DMS53 (cell line): ENCODE data around the gene CHST10.
A peak's percentile ranks its signal among the peaks of the same experiment; 100 is the strongest.
"Not testable (repeated sequence)": the region's sequence is repeated elsewhere in the genome, so short reads cannot be mapped to it uniquely, and the experiment has no call there.

ENCODE experiments used
- DNase-seq: peaks from one replicate; lab custom pipeline; 2025; lab: John Stamatoyannopoulos, UW

The CHST10 gene

DNA sequence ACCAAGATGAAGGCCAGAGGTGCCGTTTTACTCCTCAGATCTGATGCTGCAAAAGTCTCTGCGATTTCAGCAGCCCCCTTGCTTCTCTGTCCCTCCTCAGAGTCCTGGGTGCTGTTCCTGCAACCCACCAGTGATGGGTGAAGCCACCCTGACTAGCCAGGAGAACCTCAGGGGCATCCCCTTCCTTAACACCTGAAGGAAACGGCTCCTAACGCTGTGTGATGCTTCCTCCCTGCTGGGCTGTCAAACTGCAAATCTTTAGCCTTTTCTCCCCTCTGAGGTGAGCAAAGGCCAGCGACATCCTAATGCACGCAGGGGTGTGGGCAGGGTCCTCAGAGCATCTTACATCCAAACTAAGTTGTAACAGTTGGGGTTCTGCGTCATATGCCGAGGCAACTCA lies 24.8 kb downstream of the CHST10 start:
- DNase-seq: no peak

DNA sequence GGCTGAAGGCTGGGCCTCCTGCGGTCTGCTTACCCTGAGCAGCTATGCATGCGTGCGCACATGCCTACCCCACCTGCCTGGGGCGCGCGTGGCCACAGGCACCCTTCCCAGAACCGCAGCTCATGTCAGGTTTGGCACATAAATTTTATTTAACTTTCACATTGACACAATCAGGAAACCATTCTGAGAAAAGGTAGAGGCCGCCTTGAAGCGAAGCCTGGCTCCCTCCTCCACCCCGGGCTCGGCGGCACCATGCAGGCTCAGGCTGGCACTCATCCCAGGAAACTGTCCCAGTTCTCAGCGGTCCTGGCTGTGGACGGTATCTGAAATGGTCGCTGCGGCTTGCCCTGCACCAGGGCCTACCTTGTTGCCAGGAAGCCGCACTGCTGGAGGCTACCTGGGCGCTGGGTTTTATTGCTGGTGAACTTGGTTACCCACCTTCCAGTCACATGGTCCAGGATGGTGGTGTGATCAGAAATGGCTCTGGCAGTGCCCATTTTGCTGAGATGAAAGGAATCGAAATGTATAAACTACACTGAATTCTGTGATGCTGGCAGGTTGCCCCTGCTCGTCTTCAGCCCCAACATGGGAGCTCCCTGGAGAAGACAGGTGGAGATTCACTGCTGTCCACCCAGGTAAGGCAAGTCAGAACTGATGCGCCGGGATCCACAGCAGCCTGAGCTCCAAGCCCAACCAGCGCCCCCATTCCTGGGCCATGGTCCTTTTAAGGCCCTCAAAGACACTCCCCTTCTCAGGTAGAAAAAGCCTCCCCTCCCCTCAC lies 25.5 kb downstream of the CHST10 start:
- no peak for DNase-seq

DNA sequence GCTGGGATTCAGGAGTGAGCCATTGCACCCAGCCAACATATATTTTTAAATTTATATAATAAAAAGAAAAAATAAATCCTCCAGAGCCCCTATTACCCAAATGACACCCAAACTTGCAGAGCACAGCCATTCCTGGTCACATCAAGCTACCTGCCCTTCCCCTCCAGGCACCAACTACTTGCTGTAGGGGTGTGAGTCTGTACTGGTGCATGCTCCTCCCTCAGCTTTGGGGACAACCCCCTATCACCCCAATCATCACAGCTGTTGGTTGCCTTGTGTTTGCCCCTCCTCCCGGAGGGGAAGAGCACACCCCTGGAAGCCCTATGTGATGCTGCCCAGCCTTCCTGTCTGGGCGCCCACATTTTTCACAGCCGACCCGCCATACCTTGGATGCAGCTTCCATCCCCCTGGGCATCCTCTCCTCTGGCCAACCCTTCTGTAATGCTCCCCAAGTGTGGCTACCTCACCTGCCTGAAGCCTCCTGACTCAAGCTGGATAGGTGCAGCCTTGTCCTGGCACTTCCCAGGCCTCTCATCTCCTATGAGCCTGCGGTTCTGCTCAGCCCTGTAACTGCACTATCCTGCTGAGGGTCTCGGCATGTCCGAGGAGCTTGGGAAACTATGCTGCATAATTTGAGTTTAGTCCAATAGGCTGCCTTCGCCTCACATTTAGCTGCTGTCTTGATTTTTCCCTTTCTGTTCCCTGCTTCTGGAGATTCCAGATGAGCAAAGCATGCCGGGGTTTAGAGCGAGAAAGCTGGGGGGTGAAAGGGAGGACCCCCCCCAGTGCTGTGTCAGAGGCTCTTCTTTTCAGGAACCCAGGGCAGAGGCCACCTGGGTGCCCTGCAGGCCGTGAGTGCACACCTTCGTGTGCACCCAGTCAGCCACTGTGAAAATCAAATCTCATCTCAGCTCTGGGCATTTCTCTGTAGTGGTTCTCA lies 27.2 kb downstream of the CHST10 start:
- no peak for DNase-seq

DNA sequence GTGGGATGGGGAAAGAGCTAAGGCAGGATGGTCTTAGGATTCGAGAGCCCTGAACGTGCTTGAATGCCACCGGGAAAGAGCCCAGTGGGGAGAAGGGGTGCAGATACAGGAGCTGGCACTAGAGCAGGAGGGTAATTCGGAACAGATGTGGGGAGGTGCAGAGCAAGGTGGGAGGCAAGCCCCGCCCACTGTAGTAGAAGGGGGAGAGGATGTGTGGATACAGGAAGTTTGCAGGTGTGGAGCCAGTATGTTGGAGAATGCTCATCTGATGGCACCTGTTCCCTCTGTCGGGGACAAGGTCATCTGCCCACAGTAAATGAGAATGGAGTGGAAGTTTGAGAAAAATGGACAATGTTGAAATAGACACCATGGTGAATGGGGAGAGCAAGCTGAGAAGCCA lies 28.8 kb downstream of the CHST10 start:
- DNase-seq: no peak

DNA sequence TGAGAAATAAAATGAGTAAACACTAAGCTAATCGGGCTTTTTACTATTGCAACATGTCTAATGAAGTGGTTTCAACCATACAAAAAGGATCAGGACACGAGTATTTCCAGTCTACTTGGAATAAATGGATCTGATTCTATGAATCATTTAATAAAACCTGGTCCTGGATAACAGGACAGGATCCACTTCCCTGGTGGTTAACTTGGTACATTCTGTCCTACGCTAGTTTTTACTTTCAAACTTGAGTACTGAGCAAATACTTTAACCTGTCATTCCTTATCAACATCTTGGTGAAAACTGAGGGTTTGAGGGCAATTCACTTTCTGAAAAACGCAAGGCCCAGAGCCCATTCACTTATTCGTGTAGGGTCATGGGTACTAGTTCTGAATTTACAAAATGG lies 33.5 kb downstream of the CHST10 start:
- no peak for DNase-seq

DNA sequence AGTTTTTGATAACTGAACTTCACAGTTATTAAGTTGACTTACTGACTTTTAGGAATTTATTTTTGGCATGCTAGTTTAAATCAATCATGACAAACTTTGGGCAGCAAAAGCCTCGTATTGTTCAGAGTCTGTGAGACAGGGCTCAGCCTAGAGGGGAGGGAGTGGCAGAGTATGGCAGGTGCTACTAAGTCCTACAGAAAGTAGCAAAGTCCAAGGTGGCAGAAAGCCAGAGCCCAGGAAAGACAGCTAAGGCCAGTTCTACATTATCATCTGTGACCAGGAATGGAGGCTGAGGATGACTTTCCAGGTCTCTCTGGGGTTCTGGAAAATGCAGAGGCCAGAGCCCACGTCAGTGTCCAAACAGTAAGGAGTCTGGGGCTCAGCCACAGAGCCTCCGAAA lies 34.2 kb downstream of the CHST10 start:
- peak; percentile 28 for DNase-seq

GRCh38 chr2:100381240-100381639 lies 36.2 kb downstream of the CHST10 start:
- peak; percentile 94 for DNase-seq

- no peak for DNase-seq
Measured at GRCh38 chr2:100380681-100381080, 36.8 kb downstream of the CHST10 start.

DNA sequence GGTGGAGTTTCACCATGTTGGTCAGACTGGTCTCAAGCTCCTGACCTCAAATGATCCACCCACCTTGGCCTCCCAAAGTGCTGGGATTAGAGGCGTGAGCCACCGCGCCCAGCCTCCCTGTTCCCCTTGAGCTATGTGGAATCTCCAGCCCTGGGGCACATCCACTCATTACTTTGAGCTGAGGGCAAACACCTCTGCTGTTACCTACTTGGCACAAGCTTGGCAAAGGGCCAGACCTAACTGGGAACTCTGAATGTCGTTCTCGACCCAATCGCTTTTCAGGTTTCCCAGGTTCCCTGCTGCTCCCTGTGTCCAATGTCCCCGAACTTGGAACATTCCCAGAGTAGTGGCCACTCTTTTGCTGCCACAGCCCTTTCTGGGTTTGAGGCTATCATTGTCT lies 40.6 kb downstream of the CHST10 start:
- no peak for DNase-seq

GRCh38 chr2:100367163-100367562 lies 50.3 kb downstream of the CHST10 start:
- no peak for DNase-seq

- DNase-seq: peak; percentile 71
Measured at GRCh38 chr2:100365434-100365833, 52.0 kb downstream of the CHST10 start.

DNA sequence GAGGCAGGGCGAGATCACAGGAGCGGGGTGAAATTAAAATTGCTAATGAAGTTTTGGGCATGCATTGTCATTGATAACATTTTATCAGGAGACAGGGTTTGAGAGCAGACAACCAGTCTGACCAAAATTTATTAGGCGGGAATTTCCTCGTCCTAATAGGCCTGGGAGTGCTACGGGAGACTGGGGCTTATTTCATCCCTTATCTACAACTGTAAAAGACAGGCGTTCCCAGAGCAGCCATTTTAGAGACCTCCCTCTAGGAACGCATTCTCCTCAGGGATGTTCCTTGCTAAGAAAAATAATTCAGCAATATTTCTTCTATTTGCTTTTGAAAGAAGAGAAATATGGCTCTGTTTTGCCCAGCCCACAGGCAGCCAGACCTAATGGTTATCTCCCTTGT lies 55.2 kb downstream of the CHST10 start:
- DNase-seq: peak; percentile 16

DNA sequence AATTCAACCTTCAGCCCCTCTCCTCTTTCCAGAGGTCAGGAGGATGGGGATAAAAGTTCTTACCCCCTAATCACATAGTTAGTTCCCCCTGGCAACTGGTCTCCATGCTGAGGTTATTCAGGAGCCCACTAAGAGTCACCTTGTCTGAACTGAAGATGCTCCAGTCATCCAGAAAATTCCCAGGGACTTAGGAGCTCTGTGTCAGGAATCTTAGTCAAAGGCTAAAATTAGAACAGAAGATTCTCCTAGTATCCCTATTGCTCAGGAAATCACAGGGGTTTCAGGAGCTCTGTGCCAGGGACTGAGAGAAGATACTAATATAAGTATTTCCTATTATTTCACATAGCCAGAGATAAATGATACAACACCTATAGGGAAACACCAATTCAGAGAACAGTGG lies 57.9 kb downstream of the CHST10 start:
- no peak for DNase-seq

DNA sequence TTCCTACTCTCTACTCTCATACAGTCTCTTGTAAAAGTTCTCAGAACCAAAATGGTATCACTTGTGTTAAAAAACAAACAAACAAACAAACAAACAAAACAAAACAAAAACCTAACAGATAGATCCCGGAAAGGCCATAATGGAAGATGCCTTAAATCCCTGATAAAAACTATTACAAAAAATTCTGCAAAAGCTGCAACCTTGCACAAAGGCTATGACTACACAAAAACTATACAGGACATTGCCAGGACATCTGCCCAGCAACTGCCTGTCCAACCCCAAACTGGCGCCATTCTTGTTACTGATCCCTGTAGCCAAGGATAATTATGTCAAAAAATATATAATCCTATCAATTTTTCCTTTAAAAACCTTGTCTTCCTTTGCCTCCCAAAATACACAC lies 58.9 kb downstream of the CHST10 start:
- DNase-seq: no peak

DNA sequence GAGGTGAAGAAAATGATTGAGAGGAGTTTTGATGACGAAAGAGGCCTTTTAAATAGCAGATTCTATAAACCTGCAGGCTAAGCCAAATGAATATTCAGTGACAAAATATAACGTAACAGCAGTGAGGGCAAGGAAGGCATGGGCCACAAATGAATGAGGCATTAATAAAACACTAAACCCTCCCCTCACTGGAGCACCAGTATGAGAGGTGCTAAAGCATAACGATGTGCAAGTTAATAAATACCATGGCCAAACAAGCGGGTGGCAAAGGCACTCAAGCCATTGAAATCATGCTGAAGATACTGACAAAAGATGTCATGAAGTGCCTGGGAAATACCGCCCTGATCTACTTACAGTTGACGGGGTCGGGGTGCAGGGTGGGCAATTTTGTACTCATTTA lies 64.9 kb downstream of the CHST10 start:
- no peak for DNase-seq

DNA sequence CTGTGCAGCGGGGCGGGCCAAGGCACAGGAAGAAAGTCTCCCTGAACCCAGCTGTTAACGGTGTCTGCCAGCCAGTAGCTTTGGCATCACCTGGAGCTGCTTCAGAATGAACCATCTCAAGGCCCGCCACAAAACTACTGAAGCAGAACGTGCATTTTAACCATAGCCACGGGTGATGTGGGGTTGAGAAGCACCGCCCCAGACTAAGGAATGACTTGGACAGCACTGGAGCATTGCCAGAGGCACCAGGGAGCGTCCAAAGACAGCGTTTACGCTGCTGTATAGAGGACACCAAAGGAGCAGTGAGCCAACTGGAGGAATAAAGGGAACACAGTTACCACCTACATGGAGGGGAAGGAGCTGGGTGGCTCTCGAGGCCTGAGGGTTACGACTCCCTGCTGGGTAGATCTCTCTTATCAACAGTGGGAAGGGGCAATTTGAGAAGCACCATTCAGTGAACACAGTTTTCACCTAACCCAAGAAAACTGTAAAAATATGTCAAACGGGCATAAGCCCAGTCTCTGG lies 66.7 kb downstream of the CHST10 start:
- no peak for DNase-seq

GRCh38 chr2:100345144-100345543 lies 72.3 kb downstream of the CHST10 start:
- not testable (repeated sequence) for DNase-seq

DNA sequence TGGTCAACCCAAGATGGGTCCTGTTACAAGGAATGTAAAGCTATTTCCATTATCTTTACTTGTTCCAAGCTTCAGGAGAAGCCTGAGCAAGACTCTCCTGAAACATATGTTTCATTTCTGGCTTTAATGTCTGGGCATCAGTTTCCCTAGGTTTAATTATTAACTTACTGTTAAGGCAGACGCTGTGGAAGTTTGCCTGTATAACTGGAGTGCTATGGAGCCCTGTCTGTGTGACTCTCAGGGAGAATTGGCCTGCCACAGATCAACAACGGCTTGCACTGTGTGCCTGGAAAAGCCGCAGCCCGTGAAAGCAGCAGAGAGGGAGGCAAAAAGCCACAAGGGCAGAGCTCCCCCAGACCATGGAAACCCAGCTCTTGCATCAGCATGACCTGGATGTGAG lies 73.0 kb downstream of the CHST10 start:
- DNase-seq: peak; percentile 85

DNA sequence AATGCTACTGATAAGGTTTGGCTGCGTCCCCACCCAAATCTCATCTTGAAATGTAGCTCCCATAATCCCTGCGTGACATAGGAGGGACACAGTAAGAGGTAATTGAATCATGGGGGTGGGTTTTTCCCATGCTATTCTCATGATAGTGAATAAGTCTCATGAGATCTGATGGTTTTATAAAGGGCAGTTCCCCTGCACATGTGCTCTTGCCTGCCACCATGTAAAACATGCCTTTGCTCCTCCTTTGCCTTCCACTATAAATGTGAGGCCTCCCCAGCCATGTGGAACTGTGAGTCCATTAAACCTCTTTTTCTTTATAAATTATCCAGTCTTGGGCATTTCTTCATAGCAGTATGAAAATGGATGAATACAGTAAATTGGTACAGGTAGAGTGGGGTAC lies 75.0 kb downstream of the CHST10 start:
- not testable (repeated sequence) for DNase-seq
